Uterus (tissue), 2 donors: ENCODE data around the gene TMEM132A.

Source experiments
- POLR2A ChIP-seq, 2 donors: fragments of 450-650 bp; IDR thresholded peaks; one replicate each; pipeline ENCODE4 v1.6.1; 2016; ENCODE audit warnings: antibody characterized with exemption in 2 of 2, mild to moderate bottlenecking in 1 of 2, moderate library complexity in 1 of 2
- TF ChIP-seq, protein P1 (sequence below), 4 experiments: fragments of 200-600 bp in 2 of 4; fragments of 450-650 bp in 2 of 4; sonication (generic) in 2 of 4; IDR thresholded peaks; one replicate each; pipeline ENCODE4 v1.5.1; 2016 to 2019; ENCODE audit warnings: antibody characterized with exemption in 4 of 4, mild to moderate bottlenecking in 2 of 4, moderate library complexity in 1 of 4

DNA sequence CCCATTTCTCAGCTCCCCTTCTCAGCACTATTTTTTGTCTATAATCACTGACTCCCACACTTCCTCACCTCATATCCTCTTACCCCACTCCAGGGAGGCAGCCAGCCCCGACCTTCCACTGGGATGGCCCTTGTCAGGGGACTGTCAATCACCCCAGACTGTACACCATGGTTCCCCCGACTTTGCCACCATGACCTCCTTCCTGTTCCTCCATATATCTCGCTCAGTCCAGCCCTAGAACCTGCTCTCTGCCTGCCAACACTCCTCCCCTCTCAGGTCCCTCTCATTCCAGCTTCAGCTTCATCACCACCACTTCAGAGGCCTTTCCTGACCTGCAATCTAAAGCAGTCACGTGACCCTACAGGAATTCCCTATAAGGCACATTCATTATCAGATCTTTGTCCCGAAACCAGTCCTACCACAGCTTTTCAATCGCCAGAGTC lies 34.4 kb upstream of the TMEM132A start:
- TF ChIP-seq, protein P1, sequence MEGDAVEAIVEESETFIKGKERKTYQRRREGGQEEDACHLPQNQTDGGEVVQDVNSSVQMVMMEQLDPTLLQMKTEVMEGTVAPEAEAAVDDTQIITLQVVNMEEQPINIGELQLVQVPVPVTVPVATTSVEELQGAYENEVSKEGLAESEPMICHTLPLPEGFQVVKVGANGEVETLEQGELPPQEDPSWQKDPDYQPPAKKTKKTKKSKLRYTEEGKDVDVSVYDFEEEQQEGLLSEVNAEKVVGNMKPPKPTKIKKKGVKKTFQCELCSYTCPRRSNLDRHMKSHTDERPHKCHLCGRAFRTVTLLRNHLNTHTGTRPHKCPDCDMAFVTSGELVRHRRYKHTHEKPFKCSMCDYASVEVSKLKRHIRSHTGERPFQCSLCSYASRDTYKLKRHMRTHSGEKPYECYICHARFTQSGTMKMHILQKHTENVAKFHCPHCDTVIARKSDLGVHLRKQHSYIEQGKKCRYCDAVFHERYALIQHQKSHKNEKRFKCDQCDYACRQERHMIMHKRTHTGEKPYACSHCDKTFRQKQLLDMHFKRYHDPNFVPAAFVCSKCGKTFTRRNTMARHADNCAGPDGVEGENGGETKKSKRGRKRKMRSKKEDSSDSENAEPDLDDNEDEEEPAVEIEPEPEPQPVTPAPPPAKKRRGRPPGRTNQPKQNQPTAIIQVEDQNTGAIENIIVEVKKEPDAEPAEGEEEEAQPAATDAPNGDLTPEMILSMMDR (IDR thresholded peaks at IDR 0.05), result no peak
- no peak for TF ChIP-seq POLR2A (IDR thresholded peaks at IDR 0.05)
